ENCODE data around the gene KCNMB2. TPM values are rescaled to one million over a fixed set of nuclear protein-coding genes. Genes with fewer than 3 reads are reported as not detected.

Gene KCNMB2
- total RNA-seq, 4 donors from 2014 or later = 0.82 TPM; not detected in 3

DNA sequence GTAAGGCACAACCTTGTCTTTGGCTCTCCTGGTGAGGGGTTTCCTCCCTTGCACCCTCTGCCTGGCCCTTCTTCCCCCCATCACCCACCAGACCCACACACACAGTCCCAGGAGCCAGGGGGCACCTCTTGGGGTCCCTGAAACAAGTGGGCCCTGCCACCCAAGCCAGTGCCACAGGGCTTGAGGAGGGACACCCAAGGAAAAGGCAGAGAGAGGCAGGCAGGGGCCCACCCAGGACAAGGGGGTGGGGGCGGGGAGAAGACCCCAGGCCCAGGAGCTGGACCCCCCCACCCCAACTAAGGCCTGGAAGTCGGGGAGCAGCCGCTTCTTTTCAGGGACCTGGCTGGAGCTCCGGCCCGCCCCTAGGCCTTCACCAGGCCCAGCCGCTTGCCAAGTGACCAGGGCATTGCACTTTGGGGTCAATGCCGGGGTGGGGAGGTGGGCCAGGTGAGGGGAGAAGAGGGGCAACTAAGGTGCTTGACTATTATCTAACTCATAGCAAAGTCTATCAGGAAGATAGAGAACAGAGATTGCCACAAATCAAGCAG, 88.9 kb downstream of the KCNMB2 start:
- H3K36me3 ChIP-seq = no peaks in the 10 kb centered on the region
- WGBS, 2 donors (ENCODE audit: low coverage in 1 of 2) = 78% methylated on average over 7 of the region's 7 CpGs; no CpG with 5 or more reads in 1 of the 2 donors
- no peaks in the 10 kb centered on the region for H3K9me3 ChIP-seq
- no peaks in the 10 kb centered on the region for H3K27me3 ChIP-seq
- no peak overlapping the region for H3K4me3 ChIP-seq
- H3K4me1 ChIP-seq = no peaks in the 10 kb centered on the region
- intact Hi-C loops (cut with DNase I; ENCODE audit: low total_unique reads) (no loop called here), in situ Hi-C loops (cut with MboI; ENCODE audit: low pct_ligation_motif_present in 1 of 4, low pct_unique_long_range_greater_than_20kb in 1 of 4, low sequenced_read_pairs in 3 of 4) (no loop called here)
- no peak for DNase-seq
- no peak overlapping the region for H3K27ac ChIP-seq
- TF ChIP-seq EP300 (IDR thresholded peaks at IDR 0.05; ENCODE audit: low read depth) (no peak), POLR2AphosphoS5 (IDR thresholded peaks at IDR 0.05) (no peak), CTCF (IDR thresholded peaks at IDR 0.05) (no peak), POLR2A (IDR thresholded peaks at IDR 0.05) (no peak)

DNA sequence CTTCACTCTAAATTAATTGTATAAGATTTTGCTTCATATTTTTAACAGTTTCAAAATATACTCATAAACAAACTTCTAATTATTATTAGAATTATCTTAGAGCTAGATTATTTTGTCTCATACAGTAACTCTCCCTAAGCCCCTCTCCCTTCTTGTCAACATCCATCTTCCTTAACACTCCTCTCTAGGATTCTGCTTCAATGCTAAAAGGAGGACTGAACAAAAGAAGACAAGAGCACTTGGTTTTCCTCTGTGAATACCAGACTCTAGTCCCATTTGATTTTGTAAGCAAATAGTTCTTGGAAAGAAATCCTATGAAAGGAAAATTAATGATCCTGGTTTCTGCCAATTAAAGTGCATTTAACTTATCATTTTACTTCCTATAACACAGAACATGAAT, 91.8 kb downstream of the KCNMB2 start:
- TF ChIP-seq EP300 (IDR thresholded peaks at IDR 0.05; ENCODE audit: low read depth) = no peak
- TF ChIP-seq POLR2AphosphoS5 (IDR thresholded peaks at IDR 0.05) = no peak
- no peak for TF ChIP-seq POLR2A (IDR thresholded peaks at IDR 0.05)
- no peak for TF ChIP-seq CTCF (IDR thresholded peaks at IDR 0.05)
- intact Hi-C loops (cut with DNase I; ENCODE audit: low total_unique reads) = no loop called here
- H3K4me1 ChIP-seq = no peaks in the 10 kb centered on the region
- H3K27me3 ChIP-seq = no peaks in the 10 kb centered on the region
- in situ Hi-C loops (cut with MboI; ENCODE audit: low pct_ligation_motif_present in 1 of 4, low pct_unique_long_range_greater_than_20kb in 1 of 4, low sequenced_read_pairs in 3 of 4) = no loop called here
- no peak for DNase-seq
- H3K4me3 ChIP-seq = no peak overlapping the region
- H3K27ac ChIP-seq = no peak overlapping the region
- no peaks in the 10 kb centered on the region for H3K36me3 ChIP-seq
- H3K9me3 ChIP-seq = no peaks in the 10 kb centered on the region

DNA sequence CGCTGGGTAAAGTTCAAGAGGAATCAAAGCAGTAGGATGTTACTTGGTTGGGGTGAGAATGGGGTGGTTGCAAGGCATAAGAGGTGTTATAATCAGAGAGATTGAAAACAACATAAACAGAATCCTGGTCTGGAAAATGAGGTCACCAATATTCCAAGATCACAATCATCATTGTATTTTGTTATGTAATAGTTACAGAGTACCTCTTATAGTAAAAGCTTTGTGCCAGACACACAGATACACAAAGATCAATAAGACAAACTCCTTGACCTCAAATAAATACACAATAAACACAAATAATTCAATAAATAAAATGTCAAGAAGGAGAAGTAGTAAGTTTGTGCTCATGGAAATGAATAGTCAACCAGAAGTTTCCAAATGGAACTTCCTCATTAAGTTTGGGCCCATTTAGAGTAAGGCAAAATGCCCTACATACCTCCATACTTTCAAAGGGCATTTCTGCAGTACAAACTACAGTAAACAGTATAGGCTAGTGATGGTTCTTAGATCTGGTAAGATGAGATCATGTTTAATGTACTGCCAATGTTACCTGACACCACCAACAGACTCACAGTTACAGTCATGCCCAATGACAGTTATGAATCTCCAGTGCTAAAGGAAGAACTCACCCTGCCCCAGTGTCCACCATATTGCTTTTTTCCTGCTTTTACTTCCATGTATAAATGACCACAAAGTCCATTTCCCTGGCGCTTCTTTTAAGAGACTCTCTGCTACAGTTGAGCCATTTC, 93.4 kb downstream of the KCNMB2 start:
- H3K27me3 ChIP-seq = no peaks in the 10 kb centered on the region
- in situ Hi-C loops (cut with MboI; ENCODE audit: low pct_ligation_motif_present in 1 of 4, low pct_unique_long_range_greater_than_20kb in 1 of 4, low sequenced_read_pairs in 3 of 4) = no loop called here
- intact Hi-C loops (cut with DNase I; ENCODE audit: low total_unique reads) = no loop called here
- 90 to 96% methylated on average over 2 of the region's 2 CpGs for WGBS, 2 donors (ENCODE audit: low coverage in 1 of 2)
- TF ChIP-seq POLR2A (IDR thresholded peaks at IDR 0.05) (no peak), CTCF (IDR thresholded peaks at IDR 0.05) (no peak), POLR2AphosphoS5 (IDR thresholded peaks at IDR 0.05) (no peak), EP300 (IDR thresholded peaks at IDR 0.05; ENCODE audit: low read depth) (no peak)
- no peak for DNase-seq
- H3K9me3 ChIP-seq = no peaks in the 10 kb centered on the region
- no peaks in the 10 kb centered on the region for H3K36me3 ChIP-seq
- H3K27ac ChIP-seq = no peak overlapping the region
- no peak overlapping the region for H3K4me3 ChIP-seq
- no peaks in the 10 kb centered on the region for H3K4me1 ChIP-seq

- DNase-seq = no peak
- Histone ChIP-seq H3K27me3 (no peaks in the 10 kb centered on the region), H3K4me1 (no peaks in the 10 kb centered on the region), H3K4me3 (no peak overlapping the region), H3K36me3 (no peaks in the 10 kb centered on the region), H3K9me3 (no peaks in the 10 kb centered on the region), H3K27ac (no peak overlapping the region)
- in situ Hi-C loops (cut with MboI; ENCODE audit: low pct_ligation_motif_present in 1 of 4, low pct_unique_long_range_greater_than_20kb in 1 of 4, low sequenced_read_pairs in 3 of 4) = no loop called here
- TF ChIP-seq POLR2AphosphoS5 (IDR thresholded peaks at IDR 0.05) = no peak
- TF ChIP-seq CTCF (IDR thresholded peaks at IDR 0.05) = no peak
- no peak for TF ChIP-seq POLR2A (IDR thresholded peaks at IDR 0.05)
- no peak for TF ChIP-seq EP300 (IDR thresholded peaks at IDR 0.05; ENCODE audit: low read depth)
- 83 to 88% methylated on average over 1 of the region's 1 CpG for WGBS, 2 donors (ENCODE audit: low coverage in 1 of 2)
- intact Hi-C loops (cut with DNase I; ENCODE audit: low total_unique reads) = no loop called here
Observed at GRCh38 chr3:178631950-178632349, 95.7 kb downstream of the KCNMB2 start.

Data from transverse colon (tissue), 4 donors.